Karpas-422 (cell line): Measurements from ENCODE around the gene PGK1. TPM values are rescaled to one million over a fixed set of nuclear protein-coding genes. Genes with fewer than 3 reads are reported as not detected.
"Not testable (repeated sequence)": the region's sequence is repeated elsewhere in the genome, so short reads cannot be mapped to it uniquely, and the experiment has no call there.

Experiments
- DNase-seq: peaks from one replicate; pipeline ENCODE4 v3.0.0-alpha.2; 2015
- H2AFZ ChIP-seq: fragments of 200-600 bp; sonication (generic); 2 replicates; pipeline ENCODE4 v1.6.1; 2014; ENCODE audit warnings: antibody characterized with exemption, low read length, mixed read lengths
- H3K27ac ChIP-seq: fragments of 200-600 bp; sonication (generic); 2 replicates; pipeline ENCODE4 v1.5.1; 2014; ENCODE audit warnings: mild to moderate bottlenecking, low read length, moderate library complexity
- H3K27me3 ChIP-seq: fragments of 200-600 bp; sonication (generic); 2 replicates; pipeline ENCODE4 v1.6.1; 2014; ENCODE audit warnings: low read length, mixed read lengths
- H3K36me3 ChIP-seq: fragments of 200-600 bp; sonication (generic); 2 replicates; pipeline ENCODE4 v1.6.1; 2014; ENCODE audit warnings: low read length, mixed read lengths; ENCODE audit not compliant: insufficient read depth
- H3K4me1 ChIP-seq: fragments of 200-600 bp; sonication (generic); 2 replicates; pipeline ENCODE4 v1.6.1; 2014; ENCODE audit warnings: mild to moderate bottlenecking, low read length, mixed read lengths
- H3K4me2 ChIP-seq: fragments of 200-600 bp; sonication (generic); 2 replicates; pipeline ENCODE4 v1.6.1; 2014; ENCODE audit warnings: low read length, low read depth, mild to moderate bottlenecking; ENCODE audit not compliant: poor library complexity, severe bottlenecking
- H3K4me3 ChIP-seq: fragments of 200-600 bp; sonication (generic); 2 replicates; pipeline ENCODE4 v1.5.1; 2014; ENCODE audit warnings: mild to moderate bottlenecking, antibody characterized with exemption, low read length, mixed read lengths
- H3K79me2 ChIP-seq: fragments of 200-600 bp; sonication (generic); 2 replicates; pipeline ENCODE4 v1.6.1; 2014; ENCODE audit warnings: mild to moderate bottlenecking, low read length, mixed read lengths
- H3K9ac ChIP-seq: fragments of 200-600 bp; sonication (generic); 2 replicates; pipeline ENCODE4 v1.6.0; 2014; ENCODE audit warnings: low read length
- H3K9me2 ChIP-seq: fragments of 200-600 bp; sonication (generic), shearing (Covaris generic); replicated peaks from 2 replicates; pipeline ENCODE4 v1.6.0; 2014; ENCODE audit warnings: mild to moderate bottlenecking, low read length, moderate library complexity; ENCODE audit not compliant: insufficient read depth
- H3K9me3 ChIP-seq: fragments of 300-700, 200-600 bp; sonication (generic); 2 replicates; pipeline ENCODE4 v1.6.1; 2014; ENCODE audit warnings: low read length, mixed read lengths
- H4K20me1 ChIP-seq: fragments of 200-600 bp; sonication (generic); 2 replicates; pipeline ENCODE4 v1.6.1; 2014; ENCODE audit warnings: mild to moderate bottlenecking, antibody characterized with exemption, low read length, low read depth; ENCODE audit not compliant: insufficient read depth
- total RNA-seq: library from RNA; depleted of rRNA; stranded (reverse); fragments of >200 nt; shearing (Covaris generic); gene quantifications from 2 replicates; pipeline ENCODE4 v1.2.3, GENCODE V29; 2014; ENCODE audit warnings: low replicate concordance

PGK1 gene
- total RNA-seq, 1 experiment from 2014 or later, result 337 TPM

- peaks cover 1% of the 10 kb centered on the region; the same call in 1 of the 2 replicates for H3K36me3 ChIP-seq
- peak; percentile 92 for DNase-seq
- no peaks in the 10 kb centered on the region; the same call in 1 of the 2 replicates for H3K9me3 ChIP-seq
- no peak within 1 kb of the TSS for H3K27ac ChIP-seq
- peak within 1 kb of the TSS; percentile 66 for H3K9ac ChIP-seq
- peaks cover 5% of the 10 kb centered on the region; the same call in 1 of the 2 replicates for H3K4me1 ChIP-seq
- H3K27me3 ChIP-seq, result no peaks in the 10 kb centered on the region
- H3K4me2 ChIP-seq, result peak within 1 kb of the TSS; percentile 59
- peak within 1 kb of the TSS; percentile 72 for H3K4me3 ChIP-seq
- H4K20me1 ChIP-seq, result no peaks in the 10 kb centered on the region
- peak within 1 kb of the TSS; percentile 13; the same call in 1 of the 2 replicates for H2AFZ ChIP-seq
- H3K9me2 ChIP-seq, result no peaks in the 10 kb centered on the region
- no peaks in the 10 kb centered on the region for H3K79me2 ChIP-seq
Measured at GRCh38 chrX:78139160-78140123, 35.4 kb downstream of the PGK1 start, which contains the start of gene TAF9B. Gene TAF9B (minus strand): TSS chrX:78139650. CDS start chrX:78139611, 39 bp downstream.

GRCh38 chrX:78140206-78140605 lies 36.2 kb downstream of the PGK1 start:
- Histone ChIP-seq H3K27ac (no peak overlapping the region), H3K9ac (no peak overlapping the region), H2AFZ (no peak overlapping the region), H3K4me1 (peaks cover 5% of the 10 kb centered on the region; the same call in 1 of the 2 replicates), H3K4me2 (peak overlapping the region; percentile 59), H3K27me3 (no peaks in the 10 kb centered on the region), H3K9me2 (no peaks in the 10 kb centered on the region), H3K79me2 (no peaks in the 10 kb centered on the region), H3K36me3 (no peaks in the 10 kb centered on the region), H4K20me1 (no peaks in the 10 kb centered on the region), H3K9me3 (no peaks in the 10 kb centered on the region; the same call in 1 of the 2 replicates), H3K4me3 (no peak overlapping the region)
- DNase-seq, result no peak

DNA sequence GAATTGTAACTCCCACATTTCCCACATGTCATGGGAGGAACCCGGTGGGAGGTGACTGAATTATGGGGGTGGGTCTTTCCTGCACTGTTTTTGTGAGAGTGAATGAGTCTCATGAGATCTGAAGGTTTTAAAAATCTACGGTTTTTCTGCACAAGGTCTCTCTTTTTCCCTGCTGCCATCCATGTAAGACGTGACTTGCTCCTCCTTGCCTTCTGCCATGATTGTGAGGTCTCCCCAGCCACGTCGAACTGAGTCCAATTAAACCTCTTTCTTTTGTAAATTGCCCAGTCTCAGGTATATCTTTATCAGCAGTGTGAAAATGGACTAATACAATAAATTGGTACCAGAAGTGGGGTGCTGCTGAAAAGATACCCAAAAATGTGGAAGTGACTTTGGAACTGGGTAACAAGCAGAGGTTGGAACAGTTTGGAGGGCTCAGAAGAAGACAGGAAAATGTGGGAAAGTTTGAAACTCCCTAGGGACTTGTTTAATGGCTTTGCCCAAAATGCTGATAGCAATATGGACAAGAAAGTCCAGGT lies 43.0 kb downstream of the PGK1 start:
- H3K79me2 ChIP-seq, H2AFZ ChIP-seq, H3K36me3 ChIP-seq, H4K20me1 ChIP-seq, H3K4me1 ChIP-seq, H3K9ac ChIP-seq, H3K9me2 ChIP-seq, H3K27me3 ChIP-seq, H3K4me3 ChIP-seq, H3K4me2 ChIP-seq, H3K27ac ChIP-seq, DNase-seq, H3K9me3 ChIP-seq: not testable (repeated sequence)

- H3K36me3 ChIP-seq, H3K9me3 ChIP-seq, H3K4me3 ChIP-seq, H2AFZ ChIP-seq, H3K4me1 ChIP-seq, H3K9me2 ChIP-seq, H3K9ac ChIP-seq, H3K27ac ChIP-seq, H3K79me2 ChIP-seq, H3K4me2 ChIP-seq, DNase-seq, H3K27me3 ChIP-seq, H4K20me1 ChIP-seq: not testable (repeated sequence)
Measured at GRCh38 chrX:78157373-78157772, 53.3 kb downstream of the PGK1 start.

DNA sequence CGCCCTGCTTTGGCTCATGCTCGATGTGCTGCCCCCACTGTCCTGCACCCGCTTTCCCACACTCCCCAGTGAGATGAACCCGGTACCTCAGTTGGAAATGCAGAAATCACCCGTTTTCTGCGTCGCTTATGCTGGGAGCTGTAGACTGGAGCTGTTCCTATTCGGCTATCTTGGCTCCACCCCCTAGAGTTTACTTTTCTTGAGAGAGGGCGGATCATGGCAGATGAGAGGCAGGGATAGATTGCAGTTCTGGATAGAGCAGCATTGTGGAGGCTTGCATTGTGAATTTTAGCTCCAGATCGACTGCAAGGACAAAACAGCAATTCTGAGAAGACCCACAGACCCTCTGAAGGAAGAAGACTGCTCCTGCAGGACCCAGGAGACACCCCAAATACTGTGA lies 53.8 kb downstream of the PGK1 start:
- H3K27ac ChIP-seq, DNase-seq, H3K9me2 ChIP-seq, H3K4me1 ChIP-seq, H3K36me3 ChIP-seq, H3K79me2 ChIP-seq, H3K9ac ChIP-seq, H3K4me2 ChIP-seq, H3K9me3 ChIP-seq, H4K20me1 ChIP-seq, H3K27me3 ChIP-seq, H2AFZ ChIP-seq, H3K4me3 ChIP-seq: not testable (repeated sequence)

DNA sequence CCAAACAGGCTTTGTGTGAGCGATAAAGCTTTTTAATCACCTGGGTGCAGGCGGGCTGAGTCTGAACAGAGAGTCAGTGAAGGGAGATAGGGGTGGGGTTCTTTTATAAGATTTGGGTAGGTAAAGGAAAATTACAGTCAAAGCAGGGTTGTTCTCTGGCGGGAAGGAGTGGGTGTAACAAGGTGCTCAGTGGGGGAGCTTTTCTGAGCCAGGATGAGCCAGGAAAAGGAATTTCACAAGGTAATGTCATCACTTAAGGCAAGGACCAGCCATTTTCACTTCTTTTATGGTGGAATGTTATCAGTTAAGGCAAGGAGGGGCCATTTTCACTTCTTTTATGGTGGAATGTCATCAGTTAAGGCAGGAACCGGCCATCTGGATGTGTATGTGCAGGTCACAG lies 56.7 kb downstream of the PGK1 start:
- H3K27me3 ChIP-seq, H3K9me3 ChIP-seq, H2AFZ ChIP-seq, H3K9ac ChIP-seq, H3K4me3 ChIP-seq, H3K79me2 ChIP-seq, DNase-seq, H3K4me1 ChIP-seq, H4K20me1 ChIP-seq, H3K4me2 ChIP-seq, H3K9me2 ChIP-seq, H3K36me3 ChIP-seq, H3K27ac ChIP-seq: not testable (repeated sequence)

DNA sequence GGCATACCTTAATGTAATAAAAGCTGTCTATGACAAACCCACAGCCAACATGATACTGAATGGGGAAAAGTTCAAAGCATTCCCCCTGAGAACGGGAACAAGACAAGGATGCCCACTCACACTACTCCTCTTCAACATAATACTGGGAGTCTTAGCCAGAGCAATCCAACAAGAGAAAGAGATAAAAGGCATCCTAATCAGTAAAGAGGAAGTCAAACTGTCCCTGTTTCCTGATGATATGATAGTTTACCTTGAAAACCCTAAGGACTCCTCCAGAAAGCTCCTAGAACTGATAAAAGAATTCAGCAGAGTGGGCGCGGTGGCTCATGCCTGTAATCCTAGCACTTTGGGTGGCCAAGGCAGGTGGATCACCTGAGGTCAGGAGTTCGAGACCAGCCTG lies 59.1 kb downstream of the PGK1 start:
- not testable (repeated sequence) for DNase-seq, H2AFZ ChIP-seq, H3K27me3 ChIP-seq, H3K9me3 ChIP-seq, H3K9me2 ChIP-seq, H3K4me1 ChIP-seq, H4K20me1 ChIP-seq, H3K79me2 ChIP-seq, H3K4me3 ChIP-seq, H3K27ac ChIP-seq, H3K36me3 ChIP-seq, H3K9ac ChIP-seq, H3K4me2 ChIP-seq

- Histone ChIP-seq H3K9ac (no peak overlapping the region), H3K9me2 (no peaks in the 10 kb centered on the region), H3K79me2 (no peaks in the 10 kb centered on the region), H4K20me1 (no peaks in the 10 kb centered on the region), H3K4me1 (no peaks in the 10 kb centered on the region), H3K4me3 (no peak overlapping the region), H3K9me3 (no peaks in the 10 kb centered on the region), H2AFZ (no peak overlapping the region), H3K27me3 (no peaks in the 10 kb centered on the region), H3K36me3 (no peaks in the 10 kb centered on the region), H3K4me2 (no peak overlapping the region), H3K27ac (no peak overlapping the region)
- DNase-seq, result no peak
Measured at GRCh38 chrX:78165425-78165824, 61.4 kb downstream of the PGK1 start.
